A549 (cell line): ENCODE data around the gene MMP17. TPM values are rescaled to one million over a fixed set of nuclear protein-coding genes. Genes with fewer than 3 reads are reported as not detected.

Experiments
- ATAC-seq, 2 experiments: fragments of 200-7000 bp in 1 of 2; fragments of >200 bp in 1 of 2; cut with Nextera tagmentation in 1 of 2; cut with Tn5 transposase in 1 of 2; 3 replicates each; pipeline versions ENCODE4 v1.8.0 to v1.9.1; 2018 to 2020; ENCODE audit warnings: mild to moderate bottlenecking in 1 of 2, moderate library complexity in 1 of 2
- CTCF ChIA-PET: fragments of 300-600 bp; sonication (Branson Sonifier 250); formaldehyde crosslinking; extraction: SDS; loops from one replicate; lab custom pipeline; 2021; ENCODE audit warnings: antibody characterized with exemption, inconsistent platforms; lab: Yijun Ruan, JAX
- POLR2A ChIA-PET: fragments of 350-600 bp; formaldehyde crosslinking; extraction: SDS; loops from one replicate; lab custom pipeline; 2021; ENCODE audit warnings: antibody characterized with exemption, inconsistent platforms; lab: Yijun Ruan, JAX
- DNase-seq, 2 experiments: peaks; one replicate each; pipeline versions ENCODE4 v3.0.0 to v3.0.0-alpha.2; 2011 to 2016; ENCODE audit warnings: low read depth in 1 of 2, low spot score in 1 of 2
- FAIRE-seq: peaks from 2 replicates; lab custom pipeline; 2011; peaks lifted over from hg19 to GRCh38; lab: Jason Lieb, UNC
- H3K27ac ChIP-seq, 2 experiments: fragments of >200 bp; sonication (Bioruptor Twin); formaldehyde crosslinking; 3 replicates each; pipeline ENCODE4 v1.5.1; 2016 to 2017
- H3K4me1 ChIP-seq: fragments of >200 bp; sonication (Bioruptor Twin); formaldehyde crosslinking; 3 replicates; pipeline ENCODE4 v1.6.1; 2016
- H3K4me2 ChIP-seq: fragments of >200 bp; sonication (Bioruptor Twin); formaldehyde crosslinking; 3 replicates; pipeline ENCODE4 v1.6.1; 2016
- H3K4me3 ChIP-seq: fragments of >200 bp; sonication (Bioruptor Twin); formaldehyde crosslinking; 3 replicates; pipeline ENCODE4 v1.5.1; 2016
- H3K9me3 ChIP-seq: fragments of >200 bp; sonication (Bioruptor Twin); formaldehyde crosslinking; 3 replicates; pipeline ENCODE4 v1.6.1; 2016
- BCL3 ChIP-seq: fragments of >200 bp; sonication (Bioruptor Twin); formaldehyde crosslinking; IDR thresholded peaks from 3 replicates; pipeline ENCODE4 v1.6.1; 2016
- BHLHE40 ChIP-seq: IDR thresholded peaks from 2 replicates; pipeline ENCODE4 v1.6.1; 2012; ENCODE audit warnings: low read depth, low read length, inconsistent platforms
- CBX8 ChIP-seq: fragments of 200-600 bp; sonication (generic); IDR thresholded peaks from 2 replicates; pipeline ENCODE4 v1.6.1; 2016
- CHD4 ChIP-seq: fragments of 200-600 bp; sonication (generic); IDR thresholded peaks from 2 replicates; pipeline ENCODE4 v1.6.1; 2016; ENCODE audit warnings: antibody characterized with exemption, mild to moderate bottlenecking, borderline replicate concordance
- EHF ChIP-seq: fragments of 250-450 bp; sonication (Bioruptor Pico); IDR thresholded peaks from 2 replicates; pipeline ENCODE4 v1.5.0; 2020; ENCODE audit warnings: mild to moderate bottlenecking
- EHMT2 ChIP-seq: fragments of 200-600 bp; sonication (generic); IDR thresholded peaks from 2 replicates; pipeline ENCODE4 v1.6.1; 2016; ENCODE audit warnings: antibody characterized with exemption, low read depth, mild to moderate bottlenecking, moderate library complexity
- EP300 ChIP-seq, 2 experiments: fragments of >200 bp; sonication (Bioruptor Twin); formaldehyde crosslinking; IDR thresholded peaks; 2 replicates in 1 of 2; 3 replicates in 1 of 2; pipeline ENCODE4 v1.6.1; 2016 to 2017
- ESRRA ChIP-seq: fragments of 150-350 bp; IDR thresholded peaks from 2 replicates; pipeline ENCODE4 v1.6.1; 2014; ENCODE audit warnings: mild to moderate bottlenecking, low read length, borderline replicate concordance
- FOSB ChIP-seq: fragments of 250-450 bp; sonication (Bioruptor Pico); IDR thresholded peaks from 2 replicates; pipeline ENCODE4 v1.5.0; 2020; ENCODE audit warnings: mild to moderate bottlenecking, moderate library complexity
- FOSL2 ChIP-seq, 2 experiments: fragments of 450-650 bp in 1 of 2; fragments of >200 bp in 1 of 2; sonication (Bioruptor Twin) in 1 of 2; formaldehyde crosslinking; IDR thresholded peaks; 2 replicates each; pipeline versions ENCODE4 v1.5.0 to v1.6.1; 2016 to 2020; ENCODE audit warnings: mild to moderate bottlenecking in 1 of 2, moderate library complexity in 1 of 2
- HDAC2 ChIP-seq: fragments of 200-600 bp; sonication (generic); IDR thresholded peaks from 2 replicates; pipeline ENCODE4 v1.6.1; 2016
- HEYL ChIP-seq: fragments of 250-450 bp; sonication (Bioruptor Pico); IDR thresholded peaks from 2 replicates; pipeline ENCODE4 v1.8.0; 2021; ENCODE audit warnings: mild to moderate bottlenecking, moderate library complexity
- HOXB5 ChIP-seq: fragments of 250-450 bp; sonication (Bioruptor Pico); IDR thresholded peaks from 2 replicates; pipeline ENCODE4 v1.5.0; 2020; ENCODE audit warnings: mild to moderate bottlenecking, moderate library complexity
- JUN ChIP-seq, 2 experiments: fragments of >200 bp; sonication (Bioruptor Twin); formaldehyde crosslinking; IDR thresholded peaks; 2 replicates in 1 of 2; 3 replicates in 1 of 2; pipeline ENCODE4 v1.6.1; 2016 to 2017
- KDM5A ChIP-seq: fragments of 200-600 bp; sonication (generic); IDR thresholded peaks from 2 replicates; pipeline ENCODE4 v1.6.1; 2016; ENCODE audit warnings: antibody characterized with exemption, mild to moderate bottlenecking
- MAX ChIP-seq: IDR thresholded peaks from 2 replicates; pipeline ENCODE4 v1.6.1; 2012
- MAZ ChIP-seq: fragments of 150-350 bp; IDR thresholded peaks from 2 replicates; pipeline ENCODE4 v1.6.1; 2014; ENCODE audit warnings: antibody characterized with exemption, low read depth, low read length, borderline replicate concordance
- MYC ChIP-seq: IDR thresholded peaks from 2 replicates; pipeline ENCODE4 v1.6.1; 2012; ENCODE audit warnings: mild to moderate bottlenecking, inconsistent platforms, low read length, improper control_type of control experiment, borderline replicate concordance
- NPAS2 ChIP-seq: fragments of 250-450 bp; sonication (Bioruptor Pico); IDR thresholded peaks from 2 replicates; pipeline ENCODE4 v1.8.0; 2022; ENCODE audit warnings: mild to moderate bottlenecking, moderate library complexity, borderline replicate concordance
- PHF8 ChIP-seq: fragments of 200-600 bp; sonication (generic); IDR thresholded peaks from 2 replicates; pipeline ENCODE4 v1.6.1; 2016; ENCODE audit warnings: low read depth, mild to moderate bottlenecking, antibody characterized with exemption, moderate library complexity, borderline replicate concordance
- POLR2A ChIP-seq: IDR thresholded peaks from 2 replicates; pipeline ENCODE4 v1.6.1; 2012; ENCODE audit warnings: mild to moderate bottlenecking, low read length
- POLR2AphosphoS2 ChIP-seq: conservative IDR thresholded peaks from 2 replicates; pipeline ENCODE4 v1.6.1; 2012; ENCODE audit warnings: low read length, improper control_type of control experiment, inconsistent platforms
- RARB ChIP-seq: fragments of 250-450 bp; sonication (Bioruptor Pico); IDR thresholded peaks from 2 replicates; pipeline ENCODE4 v1.8.0; 2021; ENCODE audit warnings: mild to moderate bottlenecking, moderate library complexity
- RNF2 ChIP-seq: fragments of 200-600 bp; sonication (generic); IDR thresholded peaks from 2 replicates; pipeline ENCODE4 v1.6.1; 2016; ENCODE audit warnings: low read depth, mild to moderate bottlenecking, antibody characterized with exemption, moderate library complexity, borderline replicate concordance
- SMC3 ChIP-seq: fragments of >200 bp; sonication (Bioruptor Twin); formaldehyde crosslinking; IDR thresholded peaks from 3 replicates; pipeline ENCODE4 v1.6.1; 2018; ENCODE audit warnings: inconsistent platforms
- SREBF2 ChIP-seq: fragments of 450-650 bp; IDR thresholded peaks from 2 replicates; pipeline ENCODE4 v1.6.1; 2014; ENCODE audit warnings: mild to moderate bottlenecking, moderate library complexity
- TFCP2L1 ChIP-seq: fragments of 250-450 bp; sonication (Bioruptor Pico); IDR thresholded peaks from 2 replicates; pipeline ENCODE4 v1.5.0; 2021; ENCODE audit warnings: mild to moderate bottlenecking
- TP53 ChIP-seq: fragments of 250-450 bp; sonication (Bioruptor Pico); IDR thresholded peaks from 2 replicates; pipeline ENCODE4 v1.5.0; 2021; ENCODE audit warnings: mild to moderate bottlenecking, moderate library complexity
- ZC3H11A ChIP-seq: fragments of 450-650 bp; IDR thresholded peaks from 2 replicates; pipeline ENCODE4 v1.6.1; 2014; ENCODE audit warnings: antibody characterized with exemption, mild to moderate bottlenecking
- ZFP36 ChIP-seq: fragments of 450-650 bp; IDR thresholded peaks from 2 replicates; pipeline ENCODE4 v1.6.1; 2014; ENCODE audit warnings: borderline replicate concordance; ENCODE audit not compliant: partially characterized antibody
- ZNF302 ChIP-seq: fragments of 250-450 bp; sonication (Bioruptor Pico); IDR thresholded peaks from 2 replicates; pipeline ENCODE4 v1.9.0; 2021; ENCODE audit warnings: inconsistent platforms, mild to moderate bottlenecking, moderate library complexity
- ZSCAN20 ChIP-seq: fragments of 250-450 bp; sonication (Bioruptor Pico); IDR thresholded peaks from 2 replicates; pipeline ENCODE4 v1.8.0; 2022; ENCODE audit warnings: mild to moderate bottlenecking, moderate library complexity
- WGBS: methylation state at CpG from one replicate; pipeline ENCODE4 v1.1.6; 2017; ENCODE audit errors: missing lambda C conversion rate; 5-methylcytosine and 5-hydroxymethylcytosine counted together
- polyA plus RNA-seq, 4 experiments: library from polyadenylated mRNA; depleted of rRNA in 3 of 4; stranded (reverse); fragments of >200 nt; fragmentation: RNase III in 1 of 4; extraction: RNeasy Plus Mini Kit Qiagen cat#74134 plus additional on column Dnase treatment in 1 of 4; gene quantifications; 2 replicates in 3 of 4; 3 replicates in 1 of 4; pipeline ENCODE4 v1.2.3, GENCODE V29; 2011 to 2017
- TF ChIP-seq, protein P1 (sequence below): fragments of >200 bp; sonication (Bioruptor Twin); formaldehyde crosslinking; IDR thresholded peaks from 2 replicates; pipeline ENCODE4 v1.6.1; 2016
- TF ChIP-seq, protein P2 (sequence below): IDR thresholded peaks from 2 replicates; pipeline ENCODE4 v1.6.1; 2012
- TF ChIP-seq, protein P3 (sequence below): IDR thresholded peaks from 2 replicates; pipeline ENCODE4 v1.6.1; 2012; ENCODE audit warnings: low read depth, borderline replicate concordance

Gene MMP17
- polyA plus RNA-seq, 2 of the 4 experiments (the other 2 are of a cell fraction): 6.2 to 7.9 TPM

GRCh38 chr12:131815131-131815530 lies 13.1 kb upstream of the MMP17 start:
- Histone ChIP-seq H3K4me1 (no peaks in the 10 kb centered on the region), H3K4me3 (no peak overlapping the region), H3K4me2 (no peak overlapping the region), H3K9me3 (no peaks in the 10 kb centered on the region)
- 60% methylated on average over 7 of the region's 7 CpGs for WGBS
- CTCF ChIA-PET: interaction anchor here (1.7 kb wide), 1 partner anchor 898 kb away, joined by 3 read pairs; no protein-coding TSS in a partner anchor
- DNase-seq (no peak), FAIRE-seq (no peak)
- TF ChIP-seq FOSB (CRISPR knock-in tag) (no peak), CBX8 (no peak), ZNF302 (CRISPR knock-in tag) (no peak), EHMT2 (no peak), RARB (CRISPR knock-in tag) (no peak), HOXB5 (no peak), BHLHE40 (no peak), FOSL2 (IDR thresholded peaks at IDR 0.05) (no peak), FOSL2 (CRISPR knock-in tag; IDR thresholded peaks at IDR 0.05) (no peak)
- TF ChIP-seq, protein P1, sequence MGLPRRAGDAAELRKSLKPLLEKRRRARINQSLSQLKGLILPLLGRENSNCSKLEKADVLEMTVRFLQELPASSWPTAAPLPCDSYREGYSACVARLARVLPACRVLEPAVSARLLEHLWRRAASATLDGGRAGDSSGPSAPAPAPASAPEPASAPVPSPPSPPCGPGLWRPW: no peak
- TF ChIP-seq, protein P2, sequence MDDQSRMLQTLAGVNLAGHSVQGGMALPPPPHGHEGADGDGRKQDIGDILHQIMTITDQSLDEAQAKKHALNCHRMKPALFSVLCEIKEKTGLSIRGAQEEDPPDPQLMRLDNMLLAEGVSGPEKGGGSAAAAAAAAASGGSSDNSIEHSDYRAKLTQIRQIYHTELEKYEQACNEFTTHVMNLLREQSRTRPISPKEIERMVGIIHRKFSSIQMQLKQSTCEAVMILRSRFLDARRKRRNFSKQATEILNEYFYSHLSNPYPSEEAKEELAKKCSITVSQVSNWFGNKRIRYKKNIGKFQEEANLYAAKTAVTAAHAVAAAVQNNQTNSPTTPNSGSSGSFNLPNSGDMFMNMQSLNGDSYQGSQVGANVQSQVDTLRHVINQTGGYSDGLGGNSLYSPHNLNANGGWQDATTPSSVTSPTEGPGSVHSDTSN: no peak
- TF ChIP-seq, all 56 proteins: peak for 0
- no peak overlapping the region for H3K27ac ChIP-seq
- POLR2A ChIA-PET: no interaction called here
- ATAC-seq: no peak

GRCh38 chr12:131816495-131816894 lies 11.7 kb upstream of the MMP17 start:
- no peak for TF ChIP-seq MAZ
- no peak for TF ChIP-seq EHF (CRISPR knock-in tag)
- no peak for TF ChIP-seq FOSL2 (IDR thresholded peaks at IDR 0.05)
- TF ChIP-seq FOSL2 (CRISPR knock-in tag; IDR thresholded peaks at IDR 0.05): no peak
- TF ChIP-seq ZC3H11A: no peak
- no peak for TF ChIP-seq POLR2A
- no peak for TF ChIP-seq RNF2
- TF ChIP-seq HEYL (CRISPR knock-in tag): no peak
- no peak for TF ChIP-seq SMC3
- TF ChIP-seq, protein P3, sequence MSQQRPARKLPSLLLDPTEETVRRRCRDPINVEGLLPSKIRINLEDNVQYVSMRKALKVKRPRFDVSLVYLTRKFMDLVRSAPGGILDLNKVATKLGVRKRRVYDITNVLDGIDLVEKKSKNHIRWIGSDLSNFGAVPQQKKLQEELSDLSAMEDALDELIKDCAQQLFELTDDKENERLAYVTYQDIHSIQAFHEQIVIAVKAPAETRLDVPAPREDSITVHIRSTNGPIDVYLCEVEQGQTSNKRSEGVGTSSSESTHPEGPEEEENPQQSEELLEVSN: no peak
- no peak for TF ChIP-seq MAX
- TF ChIP-seq KDM5A: no peak
- no peak for TF ChIP-seq PHF8
- TF ChIP-seq SREBF2: no peak
- TF ChIP-seq, all 56 proteins: peak for 0
- Histone ChIP-seq H3K4me1 (no peaks in the 10 kb centered on the region), H3K4me2 (no peak overlapping the region), H3K4me3 (no peak overlapping the region), H3K27ac (no peak overlapping the region), H3K9me3 (no peaks in the 10 kb centered on the region)
- FAIRE-seq (no peak), DNase-seq (no peak), ATAC-seq (no peak)
- ChIA-PET POLR2A (no interaction called here), CTCF (interaction anchor here (1.1 to 1.7 kb wide), 2 partner anchors 14 to 900 kb away, joined by 3 to 8 read pairs; no protein-coding TSS in a partner anchor)
- 56% methylated on average over 5 of the region's 5 CpGs for WGBS

GRCh38 chr12:131817241-131817640 lies 11.0 kb upstream of the MMP17 start:
- no peak for TF ChIP-seq EP300 (IDR thresholded peaks at IDR 0.05)
- no peak for TF ChIP-seq HDAC2
- TF ChIP-seq TFCP2L1: no peak
- no peak for TF ChIP-seq MYC
- TF ChIP-seq, protein P1: no peak
- no peak for TF ChIP-seq NPAS2 (CRISPR knock-in tag)
- no peak for TF ChIP-seq JUN (IDR thresholded peaks at IDR 0.05)
- no peak for TF ChIP-seq ESRRA
- no peak for TF ChIP-seq EHF (CRISPR knock-in tag)
- no peak for TF ChIP-seq BCL3
- TF ChIP-seq ZFP36: no peak
- no peak for TF ChIP-seq CBX8
- TF ChIP-seq TP53 (CRISPR knock-in tag): no peak
- TF ChIP-seq ZSCAN20: no peak
- no peak for TF ChIP-seq SREBF2
- no peak for TF ChIP-seq CHD4
- TF ChIP-seq RNF2: no peak
- TF ChIP-seq POLR2AphosphoS2: no peak
- CTCF ChIA-PET: interaction anchor here (0.8 to 1.1 kb wide), 2 partner anchors 11 to 13 kb away, joined by 3 to 8 read pairs; no protein-coding TSS in a partner anchor
- Histone ChIP-seq H3K4me1 (no peaks in the 10 kb centered on the region), H3K27ac (no peak overlapping the region), H3K4me3 (no peak overlapping the region), H3K4me2 (no peak overlapping the region), H3K9me3 (no peaks in the 10 kb centered on the region)
- ATAC-seq (no peak), DNase-seq (no peak), FAIRE-seq (no peak)
- 79% methylated on average over 18 of the region's 19 CpGs for WGBS
- POLR2A ChIA-PET: no interaction called here
